GM19452 (cell line): ENCODE data around the gene CNN2.
A peak's percentile ranks its signal among the peaks of the same experiment; 100 is the strongest.
"Not testable (repeated sequence)": the region's sequence is repeated elsewhere in the genome, so short reads cannot be mapped to it uniquely, and the experiment has no call there.

Source experiments
- ATAC-seq: cut with Tn5 transposase; IDR thresholded peaks from one replicate; pipeline ENCODE4 v1.9.1; 2021; ENCODE audit not compliant: unreplicated experiment

CNN2 gene

GRCh38 chr19:1010586-1011510 lies 15.6 kb upstream of the CNN2 start:
- no peak for ATAC-seq

- ATAC-seq = no peak
Observed at GRCh38 chr19:1011831-1012333, 14.5 kb upstream of the CNN2 start.

DNA sequence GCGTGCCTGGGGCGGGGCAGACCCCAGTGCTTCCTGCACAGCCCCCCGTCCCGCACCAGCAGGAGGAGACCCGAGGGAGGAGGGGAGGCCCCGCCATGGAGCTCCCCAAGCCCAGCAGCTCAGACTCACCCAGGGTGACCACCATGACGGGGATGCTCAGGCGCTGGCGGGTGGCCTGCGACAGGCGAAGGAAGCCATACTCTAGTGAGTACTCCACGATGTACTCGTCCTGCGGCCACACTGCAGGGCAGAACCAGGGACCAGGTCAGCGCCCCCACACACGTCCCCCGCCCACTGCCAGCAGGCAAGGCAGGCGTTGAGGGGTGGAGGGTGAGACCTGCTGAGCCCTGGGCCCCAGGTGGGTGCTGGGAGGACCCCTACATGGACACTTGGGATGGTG lies 14.1 kb upstream of the CNN2 start:
- ATAC-seq = no peak

GRCh38 chr19:1013218-1013617 lies 13.2 kb upstream of the CNN2 start:
- no peak for ATAC-seq

DNA sequence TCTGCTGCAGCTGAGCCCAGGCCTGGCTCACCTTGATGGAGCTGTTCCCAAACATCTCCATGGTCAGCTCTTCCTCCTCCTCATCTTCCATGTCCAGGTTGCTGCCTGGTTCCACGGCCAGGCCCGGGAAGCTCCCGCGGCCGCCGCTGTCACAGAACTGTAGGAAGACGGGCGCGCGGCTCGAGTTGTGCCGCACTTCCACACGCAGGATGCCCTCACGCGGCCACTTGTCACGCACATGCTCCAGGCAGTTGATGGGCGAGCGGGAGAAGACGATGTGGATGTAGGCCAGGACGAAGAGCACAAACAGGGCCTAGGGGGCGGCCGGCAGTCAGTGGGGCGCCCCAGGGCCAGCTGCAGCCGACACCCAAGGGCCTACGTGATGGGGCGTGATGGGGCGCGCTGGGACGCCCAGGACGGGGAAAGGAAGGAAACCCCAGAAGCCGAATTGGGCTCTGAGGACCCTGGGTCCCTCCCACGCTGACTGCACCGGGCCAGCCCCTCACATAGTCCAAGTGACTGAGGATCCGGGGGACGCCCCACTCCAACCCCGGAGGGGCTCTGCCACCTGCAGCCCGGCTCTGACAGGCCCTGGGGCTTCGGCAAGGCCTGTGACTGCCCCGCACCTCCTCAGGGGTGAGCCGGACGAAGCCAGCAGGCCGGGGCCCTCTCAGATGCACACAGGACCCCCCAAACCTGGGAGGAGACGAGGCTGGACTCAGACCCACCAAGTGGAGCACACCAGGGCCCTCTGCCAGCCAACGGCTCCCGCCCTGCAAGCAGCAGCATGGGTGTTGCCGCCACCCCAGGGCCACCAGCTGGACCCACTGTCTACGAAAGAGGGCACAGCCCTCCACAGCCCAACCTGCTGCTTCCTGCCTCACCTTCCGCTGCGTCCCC lies 12.0 kb upstream of the CNN2 start:
- no peak for ATAC-seq

DNA sequence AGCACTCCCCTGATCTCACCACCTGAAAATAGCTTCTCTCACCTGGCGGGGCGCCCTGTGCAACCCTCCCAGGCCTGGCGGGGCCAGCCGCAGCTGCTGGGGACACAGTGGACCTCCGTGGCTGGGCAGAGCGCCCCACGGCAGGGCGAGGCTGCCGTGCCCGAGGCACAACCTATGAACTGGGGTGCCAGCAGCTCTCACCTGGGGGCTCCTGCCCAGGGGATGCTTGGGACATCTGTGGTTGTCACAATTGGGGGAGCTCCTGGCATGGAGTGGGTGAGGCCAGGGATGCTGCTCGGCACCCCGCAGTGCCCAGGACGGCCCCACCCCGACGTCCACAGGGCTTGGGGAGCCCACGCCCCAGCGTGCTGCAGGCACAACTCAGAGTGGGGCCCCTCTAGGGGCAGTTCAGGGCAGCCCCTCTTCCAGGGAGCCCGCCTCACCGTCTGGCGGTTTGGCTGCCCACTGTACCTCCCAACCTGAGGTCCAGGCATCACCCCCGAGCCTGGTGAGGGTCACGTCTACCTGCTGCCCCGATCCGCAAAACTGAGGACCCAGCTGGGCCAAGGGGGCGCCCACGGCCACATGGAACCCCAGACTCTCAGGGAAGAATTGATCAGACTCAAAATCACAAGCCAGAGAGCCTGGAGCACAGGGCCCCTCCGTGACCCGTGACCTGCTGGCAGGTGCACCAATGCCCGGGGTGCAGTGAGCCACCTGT lies 11.2 kb upstream of the CNN2 start:
- ATAC-seq = no peak

DNA sequence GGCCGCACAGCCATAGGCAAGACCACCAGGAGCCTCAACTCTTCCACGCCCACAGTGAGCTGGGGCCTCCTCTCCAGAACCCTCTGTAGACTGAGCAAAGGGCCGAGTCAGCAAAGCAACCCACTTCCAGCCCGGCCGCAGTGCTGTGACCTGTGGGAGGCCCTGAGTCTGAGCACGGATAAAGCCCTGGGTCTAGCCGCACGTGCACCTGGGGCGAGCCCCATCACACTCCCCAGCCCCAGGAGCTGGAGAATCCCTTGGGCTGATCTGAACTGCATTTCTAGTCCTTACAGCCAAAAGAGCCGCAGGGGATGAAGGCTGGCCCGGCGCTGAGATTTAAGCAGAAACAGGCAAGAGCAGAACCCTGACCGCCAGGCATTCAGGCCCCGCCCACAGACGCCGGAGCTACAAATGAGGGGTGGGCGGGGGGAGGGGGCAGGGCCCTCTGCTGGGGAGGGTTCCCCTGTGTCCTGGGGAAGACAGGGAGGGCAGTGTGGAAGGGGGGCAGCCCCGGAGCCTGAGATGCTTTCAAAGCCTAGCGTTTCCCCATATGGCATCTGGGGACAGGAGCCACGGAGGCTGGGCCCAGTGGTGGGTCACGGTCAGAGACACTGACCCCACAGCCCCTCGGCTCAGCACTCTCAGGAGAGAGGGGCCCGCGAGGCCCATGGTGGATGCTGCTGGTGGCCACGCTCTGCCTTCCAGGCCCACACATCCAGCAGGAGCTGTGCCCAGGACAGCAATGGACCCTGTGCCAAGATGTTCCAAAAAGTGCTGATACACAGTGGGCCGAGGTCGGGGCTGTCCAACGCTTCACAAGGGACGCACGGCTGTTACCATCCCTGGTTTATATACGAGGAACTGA lies 10.4 kb upstream of the CNN2 start:
- ATAC-seq = no peak

DNA sequence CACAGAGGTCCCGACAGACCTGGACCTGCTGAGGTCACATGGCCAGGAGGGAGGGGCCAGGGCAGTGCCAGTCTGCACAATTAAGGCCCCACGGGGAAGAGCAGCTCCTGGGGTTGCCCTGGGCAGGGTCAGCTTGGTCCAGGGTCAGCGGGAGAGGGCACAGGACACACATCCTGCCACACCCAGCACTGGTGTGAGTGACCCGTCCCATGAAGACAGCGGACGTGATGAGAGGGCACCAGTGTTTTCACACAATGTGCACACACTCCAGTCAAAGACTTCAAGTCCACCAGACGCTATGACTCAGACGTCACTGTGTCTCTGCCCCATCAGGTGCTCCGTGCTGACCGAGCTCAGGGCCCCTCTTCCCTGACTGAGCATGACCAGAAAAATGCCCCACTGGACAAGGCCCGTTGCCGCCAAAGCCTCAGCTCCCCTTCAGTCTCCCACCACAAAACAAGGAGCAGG lies 9.7 kb upstream of the CNN2 start:
- no peak for ATAC-seq

DNA sequence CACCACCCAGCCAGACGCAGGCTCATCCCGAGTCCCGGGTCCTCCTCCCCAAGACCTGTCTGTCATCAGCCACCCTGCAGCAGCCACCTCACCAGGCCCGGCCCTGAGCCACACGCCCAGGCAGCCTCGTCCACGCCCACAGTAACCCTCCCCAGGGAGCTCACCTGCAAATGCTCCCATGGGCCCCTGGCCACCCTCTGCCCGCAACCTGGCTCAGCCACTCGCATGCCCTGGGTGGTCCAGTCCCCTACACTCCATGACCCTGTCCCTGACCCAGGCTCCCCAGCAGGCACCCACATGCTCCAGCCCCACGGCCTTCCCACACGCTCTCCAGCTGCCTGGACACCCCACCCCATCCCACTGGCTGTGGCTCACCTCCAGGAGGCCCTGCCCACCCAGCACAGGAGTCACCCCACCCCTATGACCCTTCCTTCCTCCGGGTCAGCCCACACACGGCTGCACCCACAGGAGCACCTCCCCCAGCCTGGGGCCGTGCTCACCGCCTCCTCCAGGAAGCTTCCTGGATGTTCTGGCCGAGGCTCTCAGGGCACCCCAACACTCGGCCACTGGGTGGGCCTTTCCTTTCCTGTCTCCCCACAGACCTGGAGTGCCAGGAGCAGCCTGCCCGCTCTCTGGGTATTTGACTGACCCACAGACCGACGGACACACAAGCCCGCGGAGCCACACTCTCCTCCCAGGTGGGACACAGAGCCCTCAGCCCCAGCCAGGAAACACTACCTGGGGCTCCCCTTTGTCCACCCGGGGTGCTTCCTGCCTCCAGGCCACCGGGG lies 9.1 kb upstream of the CNN2 start:
- ATAC-seq = no peak

DNA sequence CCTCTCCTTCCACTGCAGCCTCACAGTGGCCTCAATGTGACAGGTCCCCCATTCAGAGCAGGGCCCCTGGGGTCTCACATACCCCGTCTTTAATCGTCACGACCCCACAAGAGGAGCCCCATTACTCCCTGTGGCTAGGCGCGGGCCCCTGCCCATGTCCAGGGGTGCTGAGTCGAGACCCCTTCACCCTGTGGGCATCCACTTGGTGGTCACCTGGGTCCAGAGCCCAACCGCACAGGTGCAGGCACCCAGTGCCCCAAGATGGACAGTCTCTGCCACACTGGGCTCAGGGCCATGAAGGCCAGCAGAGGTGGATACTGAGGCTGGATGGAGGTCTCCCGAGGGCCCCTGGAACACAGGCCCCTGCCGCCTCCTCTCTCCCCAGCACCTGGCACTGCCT lies 8.5 kb upstream of the CNN2 start:
- ATAC-seq = no peak

GRCh38 chr19:1018393-1018792 lies 8.0 kb upstream of the CNN2 start:
- ATAC-seq = no peak

- ATAC-seq = no peak
Observed at GRCh38 chr19:1018932-1019615, 7.3 kb upstream of the CNN2 start.

DNA sequence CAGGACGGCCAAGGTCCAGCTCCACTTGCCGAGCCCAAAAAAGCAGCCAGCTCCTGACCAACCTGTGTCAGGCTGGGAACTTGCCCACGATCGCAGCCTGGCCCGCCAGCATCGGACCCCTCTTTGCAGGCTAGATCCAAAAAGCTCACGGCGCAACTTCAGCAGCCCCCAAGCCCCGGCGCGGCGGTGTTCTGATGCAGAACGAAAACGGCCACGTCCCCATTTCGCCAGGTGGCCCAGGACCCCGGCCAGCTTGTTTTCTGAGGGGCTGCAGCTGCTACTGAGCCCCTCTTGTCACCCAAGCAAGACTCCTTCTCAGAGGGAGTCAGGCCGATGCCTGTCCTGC lies 6.8 kb upstream of the CNN2 start:
- no peak for ATAC-seq

DNA sequence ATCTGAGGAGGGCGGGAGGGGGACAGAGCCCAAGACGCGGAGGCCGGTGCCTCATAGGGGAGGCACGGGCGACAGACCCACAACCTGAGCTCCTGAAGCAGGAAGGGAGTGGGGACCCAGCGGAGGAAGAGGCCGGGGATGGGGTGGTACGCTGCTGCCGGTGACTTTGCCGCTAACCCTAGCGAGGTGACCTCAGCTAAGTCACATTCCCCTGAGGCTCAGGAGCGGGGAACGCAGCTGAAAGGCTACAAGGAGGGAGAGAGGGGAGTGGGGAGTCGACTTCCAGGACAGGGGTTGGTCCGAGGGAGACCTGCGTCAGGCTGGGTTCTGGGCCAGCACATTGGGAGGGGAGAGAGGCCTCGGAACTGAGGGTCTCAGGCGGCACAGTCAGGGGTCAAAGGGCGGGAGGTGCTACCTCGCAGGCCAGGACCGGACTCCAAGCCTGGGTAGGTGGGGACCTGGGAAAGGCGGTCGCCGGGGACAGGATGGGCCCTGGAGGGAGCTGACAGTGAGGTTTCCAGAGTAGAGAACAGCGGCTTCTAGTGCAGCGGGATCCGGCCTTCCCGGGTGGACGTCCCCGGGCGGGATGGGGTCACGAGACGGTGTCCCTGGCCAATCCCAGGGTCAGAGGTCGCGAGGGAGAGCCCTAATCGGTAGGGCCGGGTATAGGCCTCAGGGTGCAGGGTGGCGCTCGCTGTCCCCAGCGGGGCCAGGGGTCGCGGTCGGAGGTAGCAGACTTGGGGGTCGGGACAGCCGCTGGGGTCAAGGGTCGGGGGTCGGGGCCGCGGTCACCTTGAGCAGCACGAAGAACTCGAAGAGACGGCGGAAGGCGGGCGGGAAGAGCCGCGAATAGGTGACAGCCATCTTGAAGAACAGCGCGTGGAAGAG lies 6.2 kb upstream of the CNN2 start:
- ATAC-seq = no peak

DNA sequence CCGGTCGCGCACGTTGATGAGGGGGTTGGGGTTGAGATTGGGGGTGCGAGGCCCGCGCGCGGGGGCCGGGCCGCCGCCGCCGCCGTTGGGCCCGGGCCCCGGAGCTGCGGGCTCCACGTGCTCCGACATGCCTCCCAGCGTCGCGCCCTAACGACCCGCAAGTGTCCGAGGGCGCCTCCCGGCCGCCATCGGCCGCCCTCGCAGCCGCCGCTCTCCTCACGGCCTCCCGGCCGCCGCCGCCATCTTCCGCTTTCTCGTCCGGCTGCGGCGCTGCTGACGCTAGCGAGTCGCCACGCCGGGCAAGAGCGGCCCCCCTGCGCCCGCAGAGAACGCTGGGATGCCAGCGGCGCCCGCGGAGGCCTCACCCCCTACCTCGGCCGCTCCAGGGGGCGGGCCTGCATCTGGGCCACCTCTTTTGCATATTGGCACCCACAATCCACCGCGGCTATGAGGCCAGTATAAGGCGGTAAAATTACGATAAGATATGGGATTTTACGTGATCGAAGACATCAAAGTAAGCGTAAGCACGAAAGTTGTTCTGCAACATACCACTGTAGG lies 5.5 kb upstream of the CNN2 start, which contains the start of gene TMEM259:
Gene TMEM259 (minus strand): TSS at position 256 of the 558 bp plus-strand sequence. CDS start 127 bp downstream, at position 129.
- peak; percentile 77 for ATAC-seq

DNA sequence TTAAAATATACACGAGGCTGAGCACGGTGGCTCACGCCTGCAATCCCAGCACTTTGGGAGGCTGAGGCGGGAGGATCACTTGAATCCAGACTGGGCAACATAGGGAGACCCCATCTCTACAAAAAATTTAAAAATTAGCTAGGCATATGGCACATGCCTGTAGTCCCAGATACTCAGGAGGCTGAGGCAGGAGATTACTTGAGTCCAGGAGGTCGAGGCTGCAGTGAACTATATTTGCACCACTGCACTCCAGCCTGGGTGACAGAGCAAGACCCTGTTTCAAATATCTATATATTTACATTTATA lies 2.6 kb upstream of the CNN2 start:
- ATAC-seq = not testable (repeated sequence)

- ATAC-seq = not testable (repeated sequence)
Observed at GRCh38 chr19:1025080-1025479, 1.3 kb upstream of the CNN2 start.
